ENCODE measurements around the gene RIC8B.

DNA sequence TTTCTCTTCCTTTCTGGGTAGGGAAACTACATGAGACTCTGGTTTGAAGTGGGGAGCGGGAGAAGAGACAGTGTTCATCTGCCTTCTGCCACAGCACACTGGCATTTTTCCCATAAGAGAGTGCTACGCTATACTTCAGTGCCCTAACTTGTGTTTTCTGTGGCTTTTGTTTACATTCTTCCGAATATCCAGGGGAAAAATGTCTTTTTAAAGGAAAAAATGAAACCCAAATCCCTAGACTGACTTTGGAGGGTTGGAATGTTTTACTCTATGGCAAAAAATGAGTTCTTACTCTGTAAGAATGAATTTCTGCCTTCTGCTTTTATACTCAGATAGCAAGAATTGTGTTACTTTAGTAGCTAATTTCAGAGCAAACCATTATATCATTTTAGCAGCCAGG lies 93.2 kb downstream of the RIC8B start:
- TF ChIP-seq POLR2AphosphoS5 (IDR thresholded peaks at IDR 0.05; ENCODE audit: low read depth, low read length) (no peak), EZH2 (IDR thresholded peaks at IDR 0.05; ENCODE audit: low read depth, low read length, severe bottlenecking) (no peak), POLR2A (IDR thresholded peaks at IDR 0.05; ENCODE audit: control extremely low read depth in 1 of 2, low read depth in 2 of 2, low read length in 2 of 2) (no peak), JUN (IDR thresholded peaks at IDR 0.05; ENCODE audit: low read depth, low read length) (no peak), CHD2 (IDR thresholded peaks at IDR 0.05; ENCODE audit: low read length) (no peak), SIRT6 (IDR thresholded peaks at IDR 0.05; ENCODE audit: low read length) (no peak), EP300 (IDR thresholded peaks at IDR 0.05; ENCODE audit: borderline replicate concordance in 1 of 2, low read depth in 2 of 2, low read length in 2 of 2) (no peak), RNF2 (IDR thresholded peaks at IDR 0.05; ENCODE audit: borderline replicate concordance, low read depth, low read length, missing control alignments, poor library complexity, severe bottlenecking) (no peak)
- TF ChIP-seq, protein P1, sequence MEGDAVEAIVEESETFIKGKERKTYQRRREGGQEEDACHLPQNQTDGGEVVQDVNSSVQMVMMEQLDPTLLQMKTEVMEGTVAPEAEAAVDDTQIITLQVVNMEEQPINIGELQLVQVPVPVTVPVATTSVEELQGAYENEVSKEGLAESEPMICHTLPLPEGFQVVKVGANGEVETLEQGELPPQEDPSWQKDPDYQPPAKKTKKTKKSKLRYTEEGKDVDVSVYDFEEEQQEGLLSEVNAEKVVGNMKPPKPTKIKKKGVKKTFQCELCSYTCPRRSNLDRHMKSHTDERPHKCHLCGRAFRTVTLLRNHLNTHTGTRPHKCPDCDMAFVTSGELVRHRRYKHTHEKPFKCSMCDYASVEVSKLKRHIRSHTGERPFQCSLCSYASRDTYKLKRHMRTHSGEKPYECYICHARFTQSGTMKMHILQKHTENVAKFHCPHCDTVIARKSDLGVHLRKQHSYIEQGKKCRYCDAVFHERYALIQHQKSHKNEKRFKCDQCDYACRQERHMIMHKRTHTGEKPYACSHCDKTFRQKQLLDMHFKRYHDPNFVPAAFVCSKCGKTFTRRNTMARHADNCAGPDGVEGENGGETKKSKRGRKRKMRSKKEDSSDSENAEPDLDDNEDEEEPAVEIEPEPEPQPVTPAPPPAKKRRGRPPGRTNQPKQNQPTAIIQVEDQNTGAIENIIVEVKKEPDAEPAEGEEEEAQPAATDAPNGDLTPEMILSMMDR (IDR thresholded peaks at IDR 0.05; ENCODE audit: control extremely low read depth in 1 of 3, insufficient read depth in 1 of 3, low read depth in 1 of 3, low read length in 3 of 3): no peak
- TF ChIP-seq, protein P2, sequence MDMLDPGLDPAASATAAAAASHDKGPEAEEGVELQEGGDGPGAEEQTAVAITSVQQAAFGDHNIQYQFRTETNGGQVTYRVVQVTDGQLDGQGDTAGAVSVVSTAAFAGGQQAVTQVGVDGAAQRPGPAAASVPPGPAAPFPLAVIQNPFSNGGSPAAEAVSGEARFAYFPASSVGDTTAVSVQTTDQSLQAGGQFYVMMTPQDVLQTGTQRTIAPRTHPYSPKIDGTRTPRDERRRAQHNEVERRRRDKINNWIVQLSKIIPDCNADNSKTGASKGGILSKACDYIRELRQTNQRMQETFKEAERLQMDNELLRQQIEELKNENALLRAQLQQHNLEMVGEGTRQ (IDR thresholded peaks at IDR 0.05; ENCODE audit: low read length): no peak
- TF ChIP-seq, protein P3, sequence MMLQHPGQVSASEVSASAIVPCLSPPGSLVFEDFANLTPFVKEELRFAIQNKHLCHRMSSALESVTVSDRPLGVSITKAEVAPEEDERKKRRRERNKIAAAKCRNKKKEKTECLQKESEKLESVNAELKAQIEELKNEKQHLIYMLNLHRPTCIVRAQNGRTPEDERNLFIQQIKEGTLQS (IDR thresholded peaks at IDR 0.05; ENCODE audit: insufficient read depth, low read depth, low read length): no peak
